ENCODE results near the gene PLCD3. TPM values are rescaled to one million over a fixed set of nuclear protein-coding genes. Genes with fewer than 3 reads are reported as not detected.

PLCD3 gene
- total and polyA plus RNA-seq, 11 donors = 92.8 to 207 (median 114) TPM

DNA sequence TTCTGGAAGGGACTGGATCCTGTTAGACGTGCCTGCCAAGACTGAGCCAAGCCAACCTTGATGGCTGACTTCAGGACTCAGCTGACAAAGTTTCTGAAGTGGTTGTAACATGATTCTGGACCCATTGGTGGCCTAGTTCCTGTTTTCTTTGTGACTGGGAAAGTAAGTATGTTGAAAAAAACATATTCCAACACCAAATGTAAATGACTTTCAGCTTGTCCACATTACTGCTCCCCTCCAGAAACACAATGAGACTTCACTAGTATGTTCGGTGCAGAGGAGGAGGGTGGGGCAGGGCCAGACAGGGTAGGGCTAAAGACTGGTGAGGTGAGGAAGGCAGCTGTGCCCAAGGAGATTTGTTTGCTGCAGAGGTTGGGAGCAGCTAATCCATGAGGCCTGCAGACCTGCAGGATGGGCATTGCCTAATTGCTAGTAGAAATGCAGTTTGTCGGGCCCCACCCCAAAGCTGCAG is 44.8 kb downstream of the PLCD3 start:
- 58 to 72% (median 67%) methylated on average over 3 of the region's 3 CpGs for WGBS, 4 donors
- H3K9me3 ChIP-seq = no peaks in the 10 kb centered on the region
- DNase-seq (no peak), ATAC-seq (peak; percentile 50 to 72 (median 62))
- H3K27me3 ChIP-seq = no peaks in the 10 kb centered on the region
- peaks cover 0 to 98% (median 95%) of the 10 kb centered on the region in 9 donors for H3K36me3 ChIP-seq
- peaks cover 5 to 30% (median 16%) of the 10 kb centered on the region in 12 donors for H3K4me1 ChIP-seq
- H3K27ac ChIP-seq = peak overlapping the region in 11 of 12 donors; percentile 11 to 76 (median 44)
- H3K4me3 ChIP-seq = no peak overlapping the region
- TF ChIP-seq, protein P1, sequence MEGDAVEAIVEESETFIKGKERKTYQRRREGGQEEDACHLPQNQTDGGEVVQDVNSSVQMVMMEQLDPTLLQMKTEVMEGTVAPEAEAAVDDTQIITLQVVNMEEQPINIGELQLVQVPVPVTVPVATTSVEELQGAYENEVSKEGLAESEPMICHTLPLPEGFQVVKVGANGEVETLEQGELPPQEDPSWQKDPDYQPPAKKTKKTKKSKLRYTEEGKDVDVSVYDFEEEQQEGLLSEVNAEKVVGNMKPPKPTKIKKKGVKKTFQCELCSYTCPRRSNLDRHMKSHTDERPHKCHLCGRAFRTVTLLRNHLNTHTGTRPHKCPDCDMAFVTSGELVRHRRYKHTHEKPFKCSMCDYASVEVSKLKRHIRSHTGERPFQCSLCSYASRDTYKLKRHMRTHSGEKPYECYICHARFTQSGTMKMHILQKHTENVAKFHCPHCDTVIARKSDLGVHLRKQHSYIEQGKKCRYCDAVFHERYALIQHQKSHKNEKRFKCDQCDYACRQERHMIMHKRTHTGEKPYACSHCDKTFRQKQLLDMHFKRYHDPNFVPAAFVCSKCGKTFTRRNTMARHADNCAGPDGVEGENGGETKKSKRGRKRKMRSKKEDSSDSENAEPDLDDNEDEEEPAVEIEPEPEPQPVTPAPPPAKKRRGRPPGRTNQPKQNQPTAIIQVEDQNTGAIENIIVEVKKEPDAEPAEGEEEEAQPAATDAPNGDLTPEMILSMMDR (IDR thresholded peaks at IDR 0.05) = no peak
- TF ChIP-seq POLR2A (IDR thresholded peaks at IDR 0.05) = no peak
- intact Hi-C loops (cut with DNase I) = no loop called here

DNA sequence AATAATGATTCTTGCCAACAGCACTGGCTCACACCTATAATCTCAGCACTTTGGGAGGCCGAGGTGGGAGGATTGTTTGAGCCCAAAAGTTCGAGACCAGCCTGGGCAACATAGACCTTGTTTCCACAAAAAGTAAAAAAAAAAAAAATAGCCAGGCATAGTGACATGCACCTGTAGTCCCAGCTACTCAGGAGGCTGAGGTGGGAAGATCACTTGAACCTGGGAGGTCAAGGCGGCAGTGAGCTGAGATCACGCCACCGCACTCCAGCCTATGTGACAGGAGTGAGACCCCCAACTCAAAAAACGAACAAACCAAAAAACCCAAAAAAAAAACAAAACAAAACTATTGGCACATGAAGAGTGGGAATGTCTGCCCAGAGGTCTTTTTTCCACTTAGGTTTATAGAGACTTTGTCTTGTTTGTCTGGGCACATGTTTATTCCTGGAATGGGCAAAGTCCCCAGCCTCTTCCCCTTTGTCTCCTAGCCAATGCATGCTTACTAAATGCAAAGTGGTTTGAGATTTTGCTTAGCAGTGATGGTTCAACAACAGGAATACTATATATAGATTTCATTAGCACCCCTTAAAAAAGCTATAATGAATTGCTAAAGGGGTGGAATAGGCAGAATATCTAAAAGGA is 45.3 kb downstream of the PLCD3 start:
- intact Hi-C loops (cut with DNase I) = no loop called here
- no peak for DNase-seq
- Histone ChIP-seq H3K36me3 (peaks cover under 1 to 99% (median 96%) of the 10 kb centered on the region in 9 donors), H3K4me1 (peaks cover 0 to 25% (median 10%) of the 10 kb centered on the region in 12 donors), H3K27me3 (no peaks in the 10 kb centered on the region), H3K9me3 (no peaks in the 10 kb centered on the region), H3K27ac (peak overlapping the region in 11 of 12 donors; percentile 11 to 76 (median 44)), H3K4me3 (no peak overlapping the region)
- ATAC-seq = peak in 1 of 4 donors; percentile 6
- TF ChIP-seq, protein P1 (IDR thresholded peaks at IDR 0.05) = no peak
- no peak for TF ChIP-seq POLR2A (IDR thresholded peaks at IDR 0.05)
- WGBS, 4 donors = 88 to 94% (median 92%) methylated on average over 6 of the region's 6 CpGs

DNA sequence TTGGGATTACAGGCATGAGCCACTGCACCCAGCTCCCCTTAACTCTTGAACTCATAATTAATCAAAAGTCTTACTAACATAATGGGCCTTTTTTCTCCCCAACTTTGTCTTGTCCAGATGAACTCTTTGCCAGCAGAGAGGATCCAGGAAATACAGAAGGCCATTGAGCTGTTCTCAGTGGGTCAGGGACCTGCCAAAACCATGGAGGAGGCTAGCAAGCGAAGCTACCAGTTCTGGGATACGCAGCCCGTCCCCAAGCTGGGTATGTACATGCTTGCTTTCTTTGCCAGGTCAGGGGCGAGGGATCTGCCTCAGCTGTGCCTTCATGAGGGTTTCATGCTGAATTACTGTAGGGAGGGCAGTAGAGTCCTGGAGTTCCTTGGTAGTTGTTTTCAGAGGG is 45.9 kb downstream of the PLCD3 start:
- ATAC-seq = no peak
- H3K36me3 ChIP-seq = peaks cover 3 to 99% (median 96%) of the 10 kb centered on the region in 9 donors
- 94 to 97% (median 96%) methylated on average over 4 of the region's 4 CpGs for WGBS, 4 donors
- TF ChIP-seq POLR2A (IDR thresholded peaks at IDR 0.05) = no peak
- TF ChIP-seq, protein P1 (IDR thresholded peaks at IDR 0.05) = no peak
- peaks cover 0 to 26% (median 11%) of the 10 kb centered on the region in 12 donors for H3K4me1 ChIP-seq
- DNase-seq = no peak
- peak overlapping the region in 6 of 12 donors; percentile 30 to 75 (median 50) for H3K27ac ChIP-seq
- intact Hi-C loops (cut with DNase I) = no loop called here
- no peaks in the 10 kb centered on the region for H3K9me3 ChIP-seq
- no peak overlapping the region for H3K4me3 ChIP-seq
- H3K27me3 ChIP-seq = no peaks in the 10 kb centered on the region

DNA sequence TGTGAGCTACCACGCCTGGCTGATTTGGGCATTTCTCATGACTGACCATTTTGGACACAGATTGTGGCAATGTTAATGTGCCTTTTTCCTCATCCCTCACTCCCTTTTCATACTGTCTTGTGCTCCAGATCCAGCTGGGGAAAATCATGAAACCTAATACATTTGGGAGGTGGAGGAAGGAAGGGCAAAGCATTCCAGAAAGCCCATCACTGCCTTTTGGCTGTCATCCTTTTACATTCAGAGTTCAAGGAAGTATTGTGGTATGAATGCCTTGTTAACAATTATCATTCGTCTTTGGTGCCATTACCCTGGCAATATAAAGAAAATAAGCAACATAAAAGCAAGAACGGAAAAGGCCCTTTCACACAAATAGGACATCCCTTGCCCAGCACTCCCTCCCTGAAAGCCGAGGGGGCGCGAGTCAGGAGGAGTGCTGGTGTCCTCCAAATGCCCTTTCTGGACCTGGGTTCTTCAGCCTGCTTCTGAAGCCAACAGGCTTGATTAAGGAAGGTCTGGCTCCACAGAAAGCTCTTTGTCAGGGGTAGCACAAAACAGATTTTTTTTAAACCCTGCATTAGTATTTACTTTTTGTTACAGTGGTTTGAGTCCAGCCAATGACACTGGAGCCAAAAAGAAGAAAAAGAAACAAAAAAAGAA is 51.1 kb downstream of the PLCD3 start:
- peaks cover 3 to 81% (median 67%) of the 10 kb centered on the region in 9 donors for H3K36me3 ChIP-seq

More for the DNA sequence above, 51.1 kb downstream of the PLCD3 start:
- DNase-seq = no peak
- intact Hi-C loops (cut with DNase I) = no loop called here
- Histone ChIP-seq H3K27ac (peak overlapping the region in 8 of 12 donors; percentile 14 to 45 (median 38)), H3K4me1 (peaks cover 0 to 33% (median 14%) of the 10 kb centered on the region in 12 donors), H3K27me3 (no peaks in the 10 kb centered on the region), H3K4me3 (no peak overlapping the region), H3K9me3 (no peaks in the 10 kb centered on the region)
- TF ChIP-seq POLR2A (IDR thresholded peaks at IDR 0.05) = no peak
- TF ChIP-seq, protein P1 (IDR thresholded peaks at IDR 0.05) = no peak
- WGBS, 4 donors = 56 to 73% (median 67%) methylated on average over 6 of the region's 6 CpGs
- no peak for ATAC-seq
